NCI-H1048 (cell line): Measurements from ENCODE around the gene GPR89A.
"Not testable (repeated sequence)": the region's sequence is repeated elsewhere in the genome, so short reads cannot be mapped to it uniquely, and the experiment has no call there.

ENCODE experiments used
- DNase-seq: peaks from one replicate; lab custom pipeline; 2025; lab: John Stamatoyannopoulos, UW

Gene GPR89A

DNA sequence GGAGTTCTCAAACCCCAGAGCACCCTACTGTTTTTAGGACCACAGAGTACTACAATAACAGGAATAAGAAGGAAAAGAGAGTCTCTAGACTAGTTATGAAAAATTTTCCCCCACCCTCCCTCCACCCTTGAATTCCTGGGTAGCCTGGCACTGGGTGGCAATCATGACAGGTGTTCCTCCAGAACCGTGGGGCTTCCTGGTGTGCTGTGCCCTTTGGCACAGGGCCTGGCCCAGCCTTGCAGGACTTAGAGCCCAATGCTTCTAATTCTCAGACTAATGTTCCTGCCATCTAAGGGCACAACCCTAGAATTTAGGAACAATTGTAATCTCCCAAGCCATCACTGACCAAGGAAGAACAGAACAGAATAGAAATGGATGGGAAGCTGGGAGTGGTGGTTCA, 110.0 kb downstream of the GPR89A start:
- DNase-seq, result no peak

GRCh38 chr1:145718465-145718864, 110.7 kb downstream of the GPR89A start:
- DNase-seq, result not testable (repeated sequence)

DNA sequence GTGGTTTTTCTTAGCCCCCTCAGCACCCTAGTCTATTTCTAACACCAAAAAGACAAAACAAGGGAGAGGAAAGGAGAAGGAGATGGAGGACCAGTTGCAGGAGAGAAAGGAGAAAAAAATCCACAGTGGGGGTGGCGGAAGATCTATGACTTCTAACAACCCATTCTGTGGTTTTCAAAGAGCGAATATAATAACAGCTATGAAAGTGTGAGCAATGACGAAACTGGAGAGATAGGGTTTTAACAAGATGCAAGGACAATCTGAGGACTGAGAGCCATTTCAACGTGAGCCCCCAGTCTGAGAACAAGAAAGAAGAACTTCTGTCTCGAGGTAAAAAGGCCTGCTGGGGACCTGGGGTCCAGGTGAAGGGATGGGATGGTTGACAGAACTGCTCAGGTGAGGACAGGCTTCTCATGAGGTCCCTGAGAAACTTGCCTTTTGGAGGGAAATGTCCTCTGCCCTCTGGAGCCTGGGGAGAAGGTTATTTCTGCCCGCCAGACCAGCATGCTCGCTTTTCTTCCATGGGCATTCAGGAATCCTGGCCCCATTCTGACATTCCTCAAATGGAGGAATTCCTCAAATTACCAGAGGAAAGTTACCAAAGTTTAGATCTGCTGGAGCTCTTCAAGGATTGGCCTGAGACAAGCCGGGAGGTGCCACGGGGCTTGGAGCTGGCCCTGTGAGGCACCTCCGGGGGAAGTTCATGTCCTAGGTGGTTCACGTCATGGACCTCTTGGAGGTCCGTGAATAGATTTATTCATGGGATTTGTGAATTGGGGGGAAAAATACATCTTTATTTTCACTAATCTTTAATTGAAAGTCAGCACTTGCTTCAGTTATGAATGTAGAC, 111.7 kb downstream of the GPR89A start, which contains the start of gene CD160:
Gene CD160 (plus strand): TSS at position 270 of the 850 bp plus-strand sequence. CDS start 8,829 bp downstream, outside the sequence.
- DNase-seq, result no peak
